Sigmoid colon (tissue), 7 donors: Measurements from ENCODE around the gene PARVG. TPM values are rescaled to one million over a fixed set of nuclear protein-coding genes. Genes with fewer than 3 reads are reported as not detected.

Experiments
- DNase-seq: peaks from one replicate; pipeline ENCODE4 v3.0.0-alpha.2; 2019
- H3K27ac ChIP-seq, 4 donors: fragments of 200-600 bp; sonication (generic); one replicate each; pipeline ENCODE4 v1.5.1; 2016 to 2019; ENCODE audit warnings: mild to moderate bottlenecking in 1 of 4
- H3K27me3 ChIP-seq, 3 donors: fragments of 200-600 bp; sonication (generic); one replicate each; pipeline ENCODE4 v1.5.1; 2019; ENCODE audit warnings: mild to moderate bottlenecking in 1 of 3
- H3K36me3 ChIP-seq, 4 donors: fragments of 200-600 bp; sonication (generic); one replicate each; pipeline ENCODE4 v1.5.1; 2016 to 2019
- H3K4me1 ChIP-seq, 4 donors: fragments of 200-600 bp; sonication (generic); one replicate each; pipeline ENCODE4 v1.5.1; 2017 to 2019
- H3K4me3 ChIP-seq, 4 donors: fragments of 200-600 bp; sonication (generic); one replicate each; pipeline ENCODE4 v1.5.1; 2017 to 2019; ENCODE audit warnings: mild to moderate bottlenecking in 2 of 4, moderate library complexity in 1 of 4
- H3K9me3 ChIP-seq, 4 donors: fragments of 200-600 bp in 3 of 4; sonication (generic) in 3 of 4; one replicate each; pipeline versions ENCODE4 v1.5.1 to v1.6.1; 2013 to 2019
- CTCF ChIP-seq, 4 experiments: fragments of 450-650 bp in 3 of 4; fragments of 200-600 bp in 1 of 4; IDR thresholded peaks; one replicate each; pipeline ENCODE4 v1.5.1; 2016 to 2019; ENCODE audit warnings: antibody characterized with exemption in 4 of 4, mild to moderate bottlenecking in 3 of 4, moderate library complexity in 2 of 4
- EP300 ChIP-seq, 4 donors: sonication (generic); formaldehyde crosslinking; IDR thresholded peaks; one replicate each; pipeline ENCODE4 v1.6.1; 2017; ENCODE audit warnings: antibody characterized with exemption in 4 of 4
- POLR2A ChIP-seq, 2 donors: fragments of 450-650 bp; IDR thresholded peaks; one replicate each; pipeline ENCODE4 v1.6.1; 2016; ENCODE audit warnings: antibody characterized with exemption in 2 of 2, mild to moderate bottlenecking in 2 of 2, moderate library complexity in 2 of 2
- POLR2AphosphoS5 ChIP-seq, 4 donors: sonication (generic); formaldehyde crosslinking; IDR thresholded peaks; one replicate each; pipeline ENCODE4 v1.6.1; 2017; ENCODE audit warnings: antibody characterized with exemption in 4 of 4
- WGBS, 2 donors: extraction: QIAGEN DNeasy Blood & Tissue Kit; methylation state at CpG; one replicate each; pipeline ENCODE4 v1.1.7; 2013; 5-methylcytosine and 5-hydroxymethylcytosine counted together
- intact Hi-C: fragments of 100-400 bp; cut with DNase I; formaldehyde crosslinking; loops from one replicate; pipeline ENCODE4 v1.15.1; 2023
- polyA plus RNA-seq, 3 donors: library from polyadenylated mRNA; stranded (reverse); fragments of 200-250 nt; gene quantifications; one replicate each; pipeline ENCODE4 v1.2.3, GENCODE V29; 2013
- total RNA-seq, 4 donors: library from RNA; depleted of rRNA; stranded (reverse); fragments of >200 nt; gene quantifications; one replicate each; pipeline ENCODE4 v1.1.0, GENCODE V29; 2016
- donor health status: healthy with polysubstance abuse.
- donor health status: Bipolar disorder and iron deficiency.
- donor health status: healthy.

The PARVG gene
- total and polyA plus RNA-seq, 7 donors = 3.0 to 65.1 (median 9.8) TPM

- no peak overlapping the region for H3K4me3 ChIP-seq
- WGBS, 2 donors = 74 to 93% methylated on average over 8 of the region's 8 CpGs
- intact Hi-C loops = no loop called here
- no peak for DNase-seq
- TF ChIP-seq CTCF (IDR thresholded peaks at IDR 0.05) (no peak), POLR2A (IDR thresholded peaks at IDR 0.05) (no peak), EP300 (IDR thresholded peaks at IDR 0.05) (no peak), POLR2AphosphoS5 (IDR thresholded peaks at IDR 0.05) (no peak)
- no peaks in the 10 kb centered on the region for H3K36me3 ChIP-seq
- no peaks in the 10 kb centered on the region for H3K4me1 ChIP-seq
- no peaks in the 10 kb centered on the region for H3K27me3 ChIP-seq
- no peaks in the 10 kb centered on the region for H3K9me3 ChIP-seq
- H3K27ac ChIP-seq = no peak overlapping the region
Measured at GRCh38 chr22:44175676-44176075, 5.0 kb upstream of the PARVG start.

GRCh38 chr22:44179196-44179988 is 1.3 kb upstream of the PARVG start:
- Histone ChIP-seq H3K27ac (no peak overlapping the region), H3K27me3 (no peaks in the 10 kb centered on the region), H3K4me1 (no peaks in the 10 kb centered on the region), H3K36me3 (no peaks in the 10 kb centered on the region), H3K4me3 (no peak overlapping the region), H3K9me3 (no peaks in the 10 kb centered on the region)
- intact Hi-C loops = no loop called here
- whole genome bisulfite sequencing, 2 donors = 62 to 81% methylated on average over 10 of the region's 10 CpGs
- no peak for TF ChIP-seq EP300 (IDR thresholded peaks at IDR 0.05)
- TF ChIP-seq CTCF (IDR thresholded peaks at IDR 0.05) = no peak
- no peak for TF ChIP-seq POLR2A (IDR thresholded peaks at IDR 0.05)
- no peak for TF ChIP-seq POLR2AphosphoS5 (IDR thresholded peaks at IDR 0.05)
- no peak for DNase-seq

GRCh38 chr22:44179989-44180705 is 578 bp upstream of the PARVG start:
- no peaks in the 10 kb centered on the region for H3K9me3 ChIP-seq
- H3K4me3 ChIP-seq = no peak overlapping the region
- H3K36me3 ChIP-seq = no peaks in the 10 kb centered on the region
- TF ChIP-seq EP300 (IDR thresholded peaks at IDR 0.05) (no peak), POLR2AphosphoS5 (IDR thresholded peaks at IDR 0.05) (no peak), CTCF (IDR thresholded peaks at IDR 0.05) (no peak), POLR2A (IDR thresholded peaks at IDR 0.05) (no peak)
- intact Hi-C loops = no loop called here
- H3K4me1 ChIP-seq = no peaks in the 10 kb centered on the region
- H3K27me3 ChIP-seq = no peaks in the 10 kb centered on the region
- DNase-seq = no peak
- WGBS, 2 donors = 70 to 75% methylated on average over 6 of the region's 6 CpGs
- no peak overlapping the region for H3K27ac ChIP-seq

- TF ChIP-seq EP300 (IDR thresholded peaks at IDR 0.05) (no peak), CTCF (IDR thresholded peaks at IDR 0.05) (no peak), POLR2AphosphoS5 (IDR thresholded peaks at IDR 0.05) (no peak), POLR2A (IDR thresholded peaks at IDR 0.05) (no peak)
- WGBS, 2 donors = 38 to 68% methylated on average over 40 of the region's 40 CpGs
- no peaks in the 10 kb centered on the region for H3K27me3 ChIP-seq
- peak overlapping the region in 3 of 4 donors; percentile 7 to 37 (median 25) for H3K4me3 ChIP-seq
- no peaks in the 10 kb centered on the region for H3K9me3 ChIP-seq
- H3K36me3 ChIP-seq = no peaks in the 10 kb centered on the region
- peak overlapping the region; percentile 25 to 62 (median 35) for H3K27ac ChIP-seq
- intact Hi-C loops = no loop called here
- no peak for DNase-seq
- no peaks in the 10 kb centered on the region for H3K4me1 ChIP-seq
Measured at GRCh38 chr22:44181033-44181911, 547 bp downstream of the PARVG start.
